ENCODE data around the gene HMBS.
"Not testable (repeated sequence)": the region's sequence is repeated elsewhere in the genome, so short reads cannot be mapped to it uniquely, and the experiment has no call there.

The HMBS gene

DNA sequence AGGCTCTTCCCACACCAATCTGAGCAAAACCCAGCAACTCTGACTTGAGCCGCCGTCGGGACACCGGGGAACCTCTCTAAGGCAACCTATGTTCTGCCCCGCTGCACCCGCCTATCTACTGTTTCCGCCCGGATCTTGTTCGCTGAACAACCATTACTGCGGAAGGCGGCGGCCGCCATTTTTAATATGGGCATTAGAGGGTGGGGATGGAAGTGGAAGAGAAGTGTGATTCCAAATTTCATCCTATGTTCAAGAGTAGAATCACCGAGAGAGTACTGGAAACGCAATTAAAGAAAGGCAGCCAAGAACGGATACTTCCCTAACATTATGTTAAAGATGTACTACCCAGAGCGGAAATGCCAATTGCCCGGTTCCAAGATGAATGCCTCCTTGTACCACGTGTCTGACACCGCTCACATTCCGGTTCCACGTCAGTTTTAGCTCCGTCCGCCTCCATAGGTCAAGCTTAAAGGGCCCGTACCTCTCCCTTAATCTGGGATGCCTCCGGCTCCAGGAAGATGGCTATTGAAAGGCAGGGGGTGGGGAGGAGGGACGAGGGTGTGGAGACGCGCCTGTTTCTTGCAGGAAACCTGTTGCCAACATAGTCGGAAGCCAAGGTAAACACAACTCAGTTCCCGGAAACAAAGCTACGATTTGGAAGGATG lies 17.2 kb downstream of the HMBS start, which contains the start of gene DPAGT1:
Gene DPAGT1 (minus strand): TSS at position 95 of the 665 bp plus-strand sequence. CDS start 198 bp downstream, outside the sequence.
- DNase-seq, result peak; percentile 82

- DNase-seq, result not testable (repeated sequence)
Measured at GRCh38 chr11:119103161-119103664, 18.5 kb downstream of the HMBS start.

DNA sequence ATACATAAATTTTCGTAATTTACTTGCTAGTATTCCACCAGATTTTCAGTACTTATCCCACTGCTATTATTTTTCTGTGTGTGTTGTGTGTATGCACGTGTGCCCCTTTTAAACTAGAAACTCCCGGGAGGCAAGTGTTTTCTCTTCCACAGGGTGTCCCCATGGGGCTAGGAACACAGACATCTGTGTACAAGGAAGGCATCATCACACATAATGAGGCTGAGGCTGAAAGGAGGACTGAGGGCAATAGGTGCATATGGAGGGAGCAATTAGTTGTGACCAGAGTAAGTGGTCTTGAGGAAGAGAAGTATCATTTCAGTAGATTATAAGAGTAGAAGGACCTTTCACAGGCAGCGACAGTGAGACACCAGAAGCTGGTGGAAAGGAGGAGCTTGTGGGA lies 19.1 kb downstream of the HMBS start:
- no peak for DNase-seq

DNA sequence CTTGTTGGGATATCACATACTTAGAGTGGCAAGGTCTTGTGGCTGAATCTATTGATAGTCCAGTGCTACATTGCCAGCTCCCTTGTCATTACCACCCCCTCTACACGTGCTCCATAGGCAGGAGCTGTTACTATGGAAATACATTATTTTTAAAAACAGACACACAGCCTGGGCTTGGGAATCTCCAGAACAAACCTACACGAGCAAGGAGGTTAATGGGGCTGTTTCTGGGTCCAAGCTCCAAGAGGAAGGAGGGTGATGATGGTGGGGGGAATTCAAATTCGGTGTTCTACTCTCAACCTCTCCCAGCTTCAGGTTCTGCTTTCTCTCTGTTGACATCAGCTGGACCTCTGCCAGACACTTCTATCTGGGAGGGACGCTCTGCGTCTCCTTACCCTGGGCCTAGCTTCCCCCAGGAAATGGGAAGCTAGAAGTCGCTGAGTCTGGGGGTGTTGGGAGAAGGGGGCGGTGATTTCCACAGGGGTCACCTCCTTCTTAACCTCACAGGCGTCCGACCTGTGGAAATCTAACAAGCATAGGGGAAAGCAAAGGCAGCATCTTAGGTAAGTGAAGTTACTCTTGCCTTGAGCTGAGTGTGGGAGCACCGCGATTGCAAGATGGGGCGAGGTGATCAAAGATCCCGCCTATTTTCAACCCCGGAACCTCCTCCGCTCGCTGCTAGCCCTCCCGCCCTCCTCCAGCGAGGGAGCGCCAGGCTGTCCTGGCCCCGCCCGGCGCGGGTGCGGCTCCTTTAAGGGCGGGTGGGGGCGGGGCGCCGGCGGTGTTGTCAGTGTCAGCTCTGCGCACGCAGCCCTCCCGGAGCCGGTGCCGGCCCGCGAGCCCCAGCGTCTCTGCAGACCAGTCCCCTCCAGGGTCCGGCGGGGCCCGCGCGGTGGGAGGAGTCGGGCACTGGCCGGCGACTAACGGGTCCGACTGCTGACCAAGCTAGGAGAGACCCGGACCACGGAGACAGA lies 22.2 kb downstream of the HMBS start, which contains the start of gene C2CD2L:
Gene C2CD2L (plus strand): TSS at position 781 of the 974 bp plus-strand sequence. CDS start 398 bp downstream, outside the sequence.
- DNase-seq, result peak; percentile 82

DNA sequence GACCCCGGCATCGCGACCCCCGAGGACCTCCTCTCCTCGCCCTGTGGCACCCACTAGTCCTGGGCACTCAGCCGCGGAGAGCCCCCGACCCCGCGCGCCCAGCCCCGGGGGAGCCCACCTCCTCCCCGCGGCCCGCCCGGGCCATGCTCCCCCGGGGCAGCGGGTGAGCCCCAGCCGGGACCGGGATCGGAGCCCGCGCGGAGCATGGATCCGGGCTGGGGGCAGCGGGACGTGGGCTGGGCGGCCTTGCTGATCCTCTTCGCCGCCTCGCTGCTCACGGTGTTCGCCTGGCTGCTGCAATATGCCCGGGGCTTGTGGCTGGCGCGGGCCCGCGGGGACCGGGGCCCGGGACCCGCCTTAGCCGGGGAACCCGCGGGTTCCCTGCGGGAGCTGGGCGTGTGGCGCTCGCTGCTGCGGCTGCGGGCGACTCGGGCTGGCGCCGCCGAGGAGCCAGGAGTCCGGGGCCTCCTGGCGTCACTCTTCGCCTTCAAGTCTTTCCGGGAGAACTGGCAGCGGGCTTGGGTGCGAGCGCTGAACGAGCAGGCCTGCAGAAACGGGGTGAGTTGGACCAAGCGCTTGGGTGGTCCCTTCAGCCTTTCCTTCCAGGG lies 23.0 kb downstream of the HMBS start:
- DNase-seq, result no peak

GRCh38 chr11:119108146-119108856 lies 23.6 kb downstream of the HMBS start:
- DNase-seq, result no peak

DNA sequence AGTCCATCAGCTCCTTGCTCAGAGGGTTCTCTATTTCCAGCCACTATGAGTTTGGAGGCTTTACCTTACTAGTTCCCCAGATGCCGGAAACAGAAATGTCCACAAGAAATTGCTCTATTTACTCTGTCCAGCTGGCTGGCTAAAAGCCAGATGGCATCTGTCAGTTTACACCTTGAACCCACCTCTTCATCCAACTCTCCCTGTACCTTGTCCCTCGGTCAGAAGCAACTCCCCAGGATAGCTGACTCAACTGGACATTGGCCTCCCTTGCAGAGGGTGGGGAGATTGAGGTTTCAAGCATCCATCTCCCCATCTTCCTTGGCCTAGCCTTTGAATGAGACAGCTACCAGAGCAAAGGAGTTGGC lies 24.2 kb downstream of the HMBS start:
- no peak for DNase-seq

GRCh38 chr11:119109843-119110242 lies 25.2 kb downstream of the HMBS start:
- DNase-seq, result no peak

DNA sequence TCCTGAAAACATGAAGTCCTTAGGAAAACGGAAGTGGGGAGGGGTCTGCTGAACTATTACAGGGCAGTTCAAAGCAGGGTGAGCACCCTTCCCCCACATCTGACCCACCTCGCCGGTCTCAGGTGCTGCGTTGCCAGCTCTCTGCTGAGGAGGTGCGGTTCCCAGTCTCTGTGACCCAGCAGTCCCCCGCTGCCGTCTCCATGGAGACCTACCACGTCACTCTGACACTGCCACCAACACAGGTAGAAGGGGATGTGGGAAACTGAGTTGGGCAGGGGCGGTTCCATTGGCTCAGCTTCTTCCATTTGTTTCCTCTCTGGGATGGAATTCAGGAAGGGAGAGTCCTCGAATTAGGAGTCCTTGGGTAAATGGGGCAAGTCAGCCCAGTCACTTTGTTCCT lies 25.8 kb downstream of the HMBS start:
- DNase-seq, result no peak

DNA sequence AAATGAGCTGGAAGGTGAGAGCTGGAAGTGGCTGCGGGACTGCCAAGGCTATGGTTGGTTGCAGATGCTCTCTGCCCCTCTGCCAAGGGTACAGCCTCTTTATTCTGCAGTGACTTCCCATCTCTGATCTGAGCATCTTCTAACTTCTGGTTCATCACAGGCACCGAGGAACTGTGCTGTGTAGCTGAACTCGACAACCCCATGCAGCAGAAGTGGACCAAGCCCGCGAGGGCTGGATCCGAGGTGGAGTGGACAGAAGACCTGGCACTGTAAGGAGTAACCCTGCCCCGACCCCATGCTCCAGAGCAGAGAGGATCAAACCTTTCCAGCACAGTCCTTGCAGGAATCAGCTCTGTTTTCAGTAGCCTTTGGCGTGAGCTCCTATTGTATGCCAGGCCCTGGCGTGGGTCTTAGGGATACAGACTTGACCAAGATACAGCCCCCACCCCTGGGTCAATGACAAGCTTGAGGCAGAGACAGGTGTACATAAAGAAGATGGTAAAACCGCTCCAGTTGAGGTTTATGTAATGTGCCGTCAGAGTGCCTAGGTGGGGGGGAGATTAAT lies 26.8 kb downstream of the HMBS start:
- no peak for DNase-seq

DNA sequence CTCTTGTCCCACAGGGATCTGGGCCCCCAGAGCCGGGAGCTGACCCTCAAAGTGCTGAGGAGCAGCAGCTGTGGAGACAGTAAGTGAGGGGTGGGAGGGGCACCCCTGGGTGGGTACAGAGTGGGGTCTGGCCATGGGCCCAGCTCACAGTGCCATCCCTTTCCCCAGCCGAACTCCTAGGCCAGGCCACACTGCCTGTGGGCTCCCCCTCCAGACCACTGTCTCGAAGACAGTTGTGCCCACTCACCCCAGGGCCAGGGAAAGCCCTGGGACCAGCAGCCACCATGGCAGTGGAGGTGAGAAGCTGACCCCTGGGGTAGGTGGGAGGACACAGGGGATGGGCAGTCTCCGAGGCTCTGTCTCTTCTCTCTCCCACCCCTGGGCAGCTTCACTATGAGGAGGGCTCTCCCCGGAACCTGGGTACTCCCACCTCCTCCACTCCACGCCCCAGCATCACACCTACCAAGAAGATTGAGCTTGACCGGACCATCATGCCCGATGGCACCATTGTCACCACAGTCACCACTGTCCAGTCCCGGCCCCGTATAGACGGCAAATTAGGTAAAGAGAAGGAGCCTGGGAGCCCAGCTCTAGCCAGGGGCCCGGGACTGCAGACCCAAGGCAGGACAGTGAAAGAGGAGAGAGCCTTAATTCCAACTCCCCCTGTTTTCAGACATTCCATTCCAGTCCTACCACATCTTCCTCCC lies 27.8 kb downstream of the HMBS start:
- DNase-seq, result no peak

DNA sequence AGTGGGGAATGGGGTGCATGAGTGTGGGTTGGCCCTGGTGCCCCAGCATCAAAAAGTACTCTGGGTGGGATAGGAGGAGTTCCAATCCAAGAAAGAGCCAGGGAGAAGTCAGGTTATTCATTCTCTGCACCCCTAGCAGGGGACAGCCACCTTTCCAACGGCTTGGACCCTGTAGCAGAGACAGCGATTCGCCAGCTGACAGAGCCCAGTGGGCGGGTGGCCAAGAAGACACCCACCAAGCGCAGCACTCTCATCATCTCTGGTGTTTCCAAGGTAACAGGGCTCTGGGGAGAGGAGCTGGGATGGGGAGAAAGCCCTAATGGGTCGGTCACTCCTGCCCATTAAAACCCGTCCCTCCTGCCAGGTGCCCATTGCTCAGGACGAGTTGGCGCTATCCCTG lies 29.0 kb downstream of the HMBS start:
- no peak for DNase-seq

- DNase-seq, result no peak
Measured at GRCh38 chr11:119114351-119114750, 29.7 kb downstream of the HMBS start.

DNA sequence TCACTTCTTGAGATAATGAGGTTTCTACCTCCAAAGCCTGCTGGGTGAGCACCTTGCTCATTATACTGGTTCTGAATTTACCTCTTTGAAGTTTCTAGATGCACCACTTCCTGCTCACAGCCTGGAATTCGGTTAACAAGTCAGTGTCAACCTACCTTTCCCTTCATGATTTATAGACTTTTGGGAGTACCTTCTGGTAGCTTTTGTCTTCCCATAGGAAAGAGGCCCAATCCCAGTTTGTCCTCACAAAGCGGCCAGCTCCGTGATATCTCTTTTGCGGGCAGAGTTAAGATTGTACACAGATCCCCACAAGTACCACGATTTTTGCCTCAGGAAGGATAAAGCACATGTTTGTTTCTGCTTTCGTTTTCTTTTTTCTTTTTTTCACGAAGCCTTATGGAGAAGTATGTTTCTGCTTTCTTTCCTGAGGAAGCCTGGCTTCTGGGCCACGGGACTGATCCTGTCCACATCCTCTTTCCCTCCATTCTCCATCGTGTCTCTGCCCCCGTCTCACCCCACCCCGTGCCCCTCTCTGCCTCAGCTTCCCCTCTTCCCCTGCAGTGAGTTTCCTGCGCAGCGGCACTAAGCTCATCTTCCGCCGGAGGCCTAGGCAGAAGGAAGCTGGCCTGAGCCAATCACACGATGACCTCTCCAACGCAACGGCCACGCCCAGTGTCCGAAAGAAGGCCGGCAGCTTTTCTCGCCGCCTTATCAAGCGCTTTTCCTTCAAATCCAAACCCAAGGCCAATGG lies 31.0 kb downstream of the HMBS start:
- no peak for DNase-seq

DNA sequence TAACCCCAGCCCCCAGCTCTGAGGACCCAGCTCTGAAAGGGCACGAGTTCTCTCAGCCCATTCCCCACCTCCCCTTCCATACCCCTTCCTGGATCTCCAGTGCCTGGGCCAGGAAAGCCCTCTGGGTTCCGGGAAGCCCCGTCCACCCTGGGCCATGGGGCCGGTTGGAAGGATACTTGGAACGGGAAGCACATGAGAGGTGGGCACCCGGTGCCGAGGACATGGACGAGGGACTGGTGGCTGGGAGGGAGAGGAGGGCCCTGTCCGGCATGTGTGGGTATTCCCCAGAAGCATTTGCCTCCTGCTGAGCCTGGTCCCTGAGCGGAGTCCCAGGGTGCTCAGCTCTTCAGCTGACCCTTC lies 31.5 kb downstream of the HMBS start:
- no peak for DNase-seq

DNA sequence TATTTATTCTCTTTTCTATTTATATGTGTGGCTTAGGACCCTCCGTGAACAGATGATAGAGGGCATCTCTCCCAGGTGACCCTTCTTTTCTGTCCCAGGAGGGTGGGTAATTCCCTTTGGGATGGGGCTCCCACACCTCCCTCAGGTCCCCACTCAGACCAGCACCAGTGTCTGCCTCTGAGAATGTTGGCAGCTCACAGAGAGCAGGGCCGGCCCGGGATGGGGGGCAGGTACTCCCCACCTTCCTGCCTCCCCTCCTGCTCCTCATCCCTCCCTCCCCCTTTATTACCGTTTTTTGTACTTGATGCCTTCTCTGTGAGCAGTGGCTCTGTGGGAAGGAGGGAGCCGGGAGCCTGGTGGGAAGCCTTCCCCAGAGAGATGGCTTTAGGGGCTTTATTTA lies 31.9 kb downstream of the HMBS start:
- DNase-seq, result no peak

- no peak for DNase-seq
Measured at GRCh38 chr11:119117004-119117706, 32.5 kb downstream of the HMBS start.

GRCh38 chr11:119118227-119118626 lies 33.5 kb downstream of the HMBS start:
- DNase-seq, result no peak

- no peak for DNase-seq
Measured at GRCh38 chr11:119118946-119119345, 34.3 kb downstream of the HMBS start.

- DNase-seq, result no peak
Measured at GRCh38 chr11:119120639-119121007, 35.9 kb downstream of the HMBS start.

Measured in effector CD4-positive, alpha-beta T cell (primary cell).